NCI-H2081 (cell line): ENCODE measurements around the gene NECTIN2.

Experiments
- DNase-seq, 2 experiments: peaks; one replicate each; lab custom pipeline; 2025; lab: John Stamatoyannopoulos, UW

Gene NECTIN2

DNA sequence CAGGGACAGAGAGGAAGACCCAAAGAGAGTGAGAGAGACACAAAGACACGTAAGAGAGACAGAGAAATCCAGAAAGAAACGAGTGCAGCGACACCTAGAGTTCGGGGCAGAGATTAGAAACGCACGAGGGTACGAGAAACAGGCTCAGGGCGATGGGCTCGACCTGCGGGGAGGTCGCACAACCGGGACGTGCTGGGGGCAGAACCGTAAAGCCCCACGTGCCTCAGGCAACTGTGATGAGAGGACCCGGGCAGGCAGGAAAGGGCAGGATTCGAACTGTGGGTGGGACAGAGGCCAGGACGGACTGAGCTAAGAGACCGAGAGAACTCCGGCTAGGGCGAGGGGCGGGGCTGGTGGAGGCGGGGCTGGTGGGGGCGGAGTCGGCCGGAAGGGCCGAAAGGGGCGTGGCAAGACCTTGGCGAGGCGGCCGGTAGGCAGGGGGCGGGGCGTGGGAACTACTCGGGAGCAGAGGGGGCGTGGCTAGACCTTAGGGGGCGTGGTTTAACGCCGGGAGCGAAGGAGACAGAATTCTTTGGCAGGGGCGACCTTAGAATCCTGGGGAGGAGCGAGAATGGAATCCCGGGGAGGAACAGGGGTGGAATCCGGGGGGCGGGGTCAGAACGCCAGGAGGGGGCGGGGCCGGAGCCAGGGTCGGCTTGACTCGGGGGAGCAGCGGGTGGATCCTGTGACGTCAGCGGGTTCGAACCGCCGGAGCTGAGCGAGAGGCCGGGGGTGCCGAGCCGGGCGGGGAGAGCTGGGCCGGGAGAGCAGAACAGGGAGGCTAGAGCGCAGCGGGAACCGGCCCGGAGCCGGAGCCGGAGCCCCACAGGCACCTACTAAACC lies at the start of gene NECTIN2:
NECTIN2 (plus strand) TSS at position 686 of the 843 bp plus-strand sequence. CDS start 229 bp downstream, outside the sequence.
- peak; percentile 76 to 89 for DNase-seq

DNA sequence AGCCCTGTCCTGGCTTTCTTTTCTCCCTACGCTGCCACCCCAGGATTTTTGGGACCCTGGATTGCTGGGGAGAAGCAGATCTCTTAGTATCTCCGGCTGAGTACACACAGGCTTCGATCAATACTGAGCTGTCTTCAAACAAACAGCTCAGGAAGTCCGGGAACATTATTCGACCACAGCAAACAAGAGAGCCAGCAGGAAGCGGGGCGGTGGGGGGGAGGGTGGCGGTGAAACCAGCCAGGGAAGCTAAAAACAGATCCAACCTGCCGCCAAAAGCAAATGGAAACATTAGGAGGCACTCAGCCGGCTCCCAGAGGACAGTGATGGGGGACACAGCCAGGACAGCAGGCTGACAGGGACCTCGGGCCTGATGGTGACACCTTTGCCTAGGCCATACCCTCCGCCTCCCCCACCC lies 49.4 kb upstream of the NECTIN2 start:
- DNase-seq = peak; percentile 82 to 92

DNA sequence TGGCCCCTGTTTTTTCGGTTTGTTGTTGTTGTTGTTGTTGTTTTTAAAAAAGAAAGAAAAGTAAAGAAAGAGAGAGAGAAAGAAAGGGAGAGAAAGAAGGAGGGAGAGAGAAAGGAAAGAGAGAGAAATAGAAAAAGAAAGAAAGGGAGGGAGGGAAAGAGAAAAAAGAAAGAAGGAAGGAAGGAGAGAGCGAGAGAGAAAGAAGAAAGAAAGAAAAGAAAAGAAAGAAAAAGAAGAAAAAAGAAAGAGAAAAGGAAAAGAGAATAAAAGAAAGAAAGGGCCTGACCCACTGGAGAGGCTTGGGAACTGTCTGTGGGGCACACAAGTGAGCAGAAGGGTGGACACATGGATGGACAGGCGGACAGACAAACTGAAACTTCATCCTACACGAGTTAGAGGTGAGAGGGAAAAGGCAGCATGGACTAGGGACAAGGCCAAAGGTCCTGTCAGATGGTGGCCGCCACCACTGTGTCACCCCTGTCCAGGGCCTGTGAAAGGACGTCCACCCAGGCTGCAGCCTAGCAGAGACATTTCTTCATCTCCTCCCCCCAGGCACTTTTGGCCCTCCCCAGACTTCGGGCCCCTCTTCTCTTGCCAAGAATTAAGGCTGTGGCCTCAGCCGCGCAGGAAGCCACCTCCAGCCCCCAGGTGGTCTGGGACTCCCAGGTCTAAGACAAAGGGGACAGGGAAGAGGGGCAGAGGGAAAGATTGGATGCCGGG lies 46.3 kb upstream of the NECTIN2 start:
- no peak for DNase-seq

DNA sequence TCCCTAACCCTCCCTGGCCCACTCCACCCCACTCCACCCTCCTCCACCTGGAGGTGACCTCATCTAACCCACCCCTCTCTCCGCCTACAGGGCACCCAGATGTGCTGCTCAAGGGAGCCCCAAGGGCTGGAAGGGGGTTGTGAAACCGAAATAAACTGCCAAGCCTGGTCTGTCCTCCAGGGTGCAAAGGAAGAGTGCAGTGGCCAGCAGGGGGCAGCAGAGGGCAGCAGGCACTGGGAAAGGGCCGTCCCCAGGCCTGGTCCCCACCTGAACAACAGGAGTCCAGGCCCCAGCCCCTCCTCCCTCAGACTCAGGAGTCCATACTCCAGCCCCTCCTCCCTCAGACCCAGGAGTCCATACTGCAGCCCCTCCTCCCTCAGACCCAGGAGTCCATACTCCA lies 45.6 kb upstream of the NECTIN2 start:
- DNase-seq = peak; percentile 64 to 67

DNA sequence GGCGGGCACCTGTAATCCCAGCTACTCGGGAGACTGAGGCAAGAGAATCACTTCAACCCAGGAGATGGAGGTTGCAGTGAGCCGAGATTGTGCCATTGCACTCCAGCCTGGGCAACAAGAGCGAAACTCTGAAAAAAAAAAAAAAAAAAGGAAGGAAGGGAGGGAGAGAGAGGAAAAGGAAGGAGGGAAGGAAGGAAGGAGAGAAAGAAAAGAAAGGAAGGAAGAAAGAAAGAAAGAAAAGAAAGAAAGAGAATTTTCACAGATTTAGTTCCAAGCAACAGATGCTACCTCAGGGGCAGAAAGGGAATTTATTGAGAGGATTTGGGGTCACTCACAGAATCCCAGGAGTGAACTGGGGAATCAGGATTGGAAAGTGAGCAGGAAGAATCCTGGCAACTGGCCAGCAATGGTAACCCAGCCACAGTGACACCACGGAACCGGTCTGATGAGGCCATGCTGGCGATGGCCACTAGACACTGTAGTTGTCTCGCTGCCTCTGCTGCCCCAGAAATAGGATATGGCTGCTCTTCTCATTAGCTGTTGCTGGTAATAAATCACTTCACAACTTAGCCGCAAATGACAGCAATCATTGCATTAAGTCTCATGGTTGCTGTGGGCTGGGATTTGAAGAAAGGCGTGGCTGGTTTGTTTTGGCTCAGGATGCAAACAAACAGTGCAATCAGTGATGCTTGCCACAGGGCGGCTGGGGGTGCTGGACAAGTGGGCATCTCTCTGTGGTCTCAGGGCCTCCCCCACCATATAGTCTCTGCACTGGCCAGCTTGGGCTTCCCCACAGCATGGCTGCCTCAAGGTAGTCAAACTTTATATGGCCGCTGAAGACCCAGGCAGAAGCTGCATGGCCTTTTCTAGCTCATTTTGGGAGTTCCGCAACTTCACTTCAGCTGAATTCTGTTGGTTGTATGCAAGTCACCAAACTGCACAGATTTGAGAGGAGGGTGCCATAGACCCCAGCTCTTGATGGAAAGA lies 42.4 kb upstream of the NECTIN2 start:
- DNase-seq = peak in 1 of 2 experiments; percentile 10

DNA sequence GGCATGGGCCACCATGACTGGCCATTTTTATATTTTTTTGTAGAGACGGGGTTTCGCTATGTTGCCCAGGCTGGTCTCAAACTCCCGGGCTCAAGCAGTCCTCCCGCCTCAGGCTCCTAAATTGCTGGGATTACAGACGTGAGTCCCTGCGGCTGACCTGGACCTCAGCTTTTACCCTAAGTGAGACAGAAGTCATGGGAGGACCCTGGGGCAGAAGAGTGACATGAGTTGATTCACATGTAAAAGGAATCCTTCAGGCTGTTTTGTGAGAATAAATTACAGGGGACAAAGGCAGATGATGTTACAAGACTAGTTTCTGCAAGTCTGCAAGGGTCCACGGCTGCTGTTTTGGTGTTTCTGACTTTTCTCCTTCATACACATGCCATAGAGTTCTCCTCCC lies 39.8 kb upstream of the NECTIN2 start:
- DNase-seq = no peak

DNA sequence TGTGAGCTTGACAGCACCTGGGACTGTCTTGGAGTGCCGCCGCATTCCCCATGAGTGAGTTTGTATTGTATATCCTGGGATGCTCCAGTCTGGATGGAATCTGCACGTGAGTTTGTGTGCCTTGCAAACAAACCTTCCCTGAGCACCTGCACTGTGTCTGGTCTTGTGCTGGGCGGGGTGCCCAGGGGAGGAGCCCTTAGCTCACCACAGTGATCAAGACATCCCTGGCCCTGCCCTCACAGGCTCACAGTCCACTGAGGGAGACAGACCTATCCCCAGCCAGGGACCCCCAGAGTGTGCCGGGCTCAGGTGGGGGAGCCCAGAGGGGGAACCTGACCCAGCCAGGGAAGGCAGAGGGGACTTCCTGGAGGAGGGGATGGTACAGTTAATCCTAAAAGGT lies 38.9 kb upstream of the NECTIN2 start:
- peak; percentile 53 to 81 for DNase-seq

DNA sequence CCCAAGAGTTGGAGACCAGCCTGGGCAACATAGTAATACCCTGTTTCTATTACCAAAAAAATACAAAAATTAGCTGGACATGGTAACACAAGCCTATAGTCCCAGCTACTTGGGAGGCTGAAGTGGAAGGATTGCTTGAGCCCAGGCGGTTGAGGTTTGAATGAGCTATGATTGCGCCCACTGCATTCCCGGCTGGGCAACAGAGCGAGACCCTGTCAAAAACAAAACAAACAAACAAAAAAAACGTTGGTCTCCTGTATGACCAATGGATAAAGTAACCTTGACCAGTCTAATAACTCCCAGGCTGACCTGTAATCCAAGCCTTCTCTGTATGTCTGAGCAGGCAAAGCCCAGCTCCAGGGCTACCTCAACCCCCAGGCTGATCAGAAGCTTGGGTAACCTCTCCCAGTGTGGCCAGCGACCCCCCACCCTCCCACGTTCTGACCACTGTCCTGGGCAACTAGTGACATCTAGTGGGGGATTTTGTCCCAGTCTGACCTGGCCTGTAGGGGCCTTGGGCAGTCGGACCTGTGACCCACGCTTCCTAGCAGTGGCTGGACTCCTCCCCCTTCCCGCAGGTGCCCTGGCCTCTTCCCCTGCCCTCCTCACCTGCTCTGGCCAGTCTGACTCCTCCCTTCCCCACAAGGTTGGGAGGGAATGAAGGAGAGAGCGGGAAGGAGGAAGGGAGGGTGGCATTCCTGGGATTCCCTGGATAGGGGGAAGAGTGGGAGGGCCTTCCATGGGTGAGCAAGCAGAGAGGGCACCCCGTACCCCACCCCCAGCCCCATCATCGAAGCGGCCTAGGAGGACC lies 38.2 kb upstream of the NECTIN2 start:
- peak in 1 of 2 experiments; percentile 5 for DNase-seq

DNA sequence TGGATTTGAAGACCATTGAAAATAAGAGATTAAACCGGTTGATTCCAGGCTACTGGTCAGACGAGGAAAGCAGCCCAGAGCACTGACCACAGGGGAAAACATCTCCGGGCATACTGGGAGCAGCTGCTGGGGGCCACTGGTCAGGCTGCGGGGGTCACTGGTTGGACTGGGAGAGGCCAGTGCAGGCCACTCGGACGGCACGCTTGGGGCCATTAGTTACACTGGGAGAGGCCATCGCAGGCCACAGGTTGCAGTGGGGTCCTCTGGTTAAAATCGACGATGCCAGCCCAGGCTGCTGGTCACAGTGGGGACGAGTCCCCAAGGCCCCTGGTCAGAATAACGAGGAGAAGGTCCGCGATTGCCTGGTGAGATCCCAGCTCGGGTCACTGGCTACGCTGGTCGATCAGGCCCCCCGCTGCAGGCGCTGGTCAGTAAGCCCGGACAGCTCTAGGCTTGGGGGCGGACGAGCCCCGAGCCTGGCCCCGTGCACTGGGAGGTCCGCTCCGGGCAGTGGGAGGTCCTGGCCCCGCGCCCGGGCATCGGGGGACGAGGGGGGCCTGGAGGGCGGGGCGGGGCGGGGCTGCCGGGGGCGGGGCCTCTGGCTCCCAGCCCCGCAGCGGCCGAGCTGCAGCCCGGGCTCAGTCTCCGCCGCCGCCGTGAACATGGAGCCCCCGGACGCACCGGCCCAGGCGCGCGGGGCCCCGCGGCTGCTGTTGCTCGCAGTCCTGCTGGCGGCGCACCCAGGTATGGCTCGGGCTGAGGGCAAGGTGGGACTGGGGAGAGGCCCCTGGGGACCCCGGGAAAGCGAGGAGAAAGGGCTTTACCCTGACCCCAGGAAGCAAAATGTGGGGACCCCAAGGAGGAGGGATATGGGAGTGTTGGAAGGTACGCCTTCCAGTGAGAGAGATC lies 37.4 kb upstream of the NECTIN2 start, which contains the start of gene BCAM:
BCAM (plus strand) TSS at position 641 of the 909 bp plus-strand sequence; CDS start at position 663, 22 bp downstream.
- DNase-seq = peak; percentile 34 to 52

DNA sequence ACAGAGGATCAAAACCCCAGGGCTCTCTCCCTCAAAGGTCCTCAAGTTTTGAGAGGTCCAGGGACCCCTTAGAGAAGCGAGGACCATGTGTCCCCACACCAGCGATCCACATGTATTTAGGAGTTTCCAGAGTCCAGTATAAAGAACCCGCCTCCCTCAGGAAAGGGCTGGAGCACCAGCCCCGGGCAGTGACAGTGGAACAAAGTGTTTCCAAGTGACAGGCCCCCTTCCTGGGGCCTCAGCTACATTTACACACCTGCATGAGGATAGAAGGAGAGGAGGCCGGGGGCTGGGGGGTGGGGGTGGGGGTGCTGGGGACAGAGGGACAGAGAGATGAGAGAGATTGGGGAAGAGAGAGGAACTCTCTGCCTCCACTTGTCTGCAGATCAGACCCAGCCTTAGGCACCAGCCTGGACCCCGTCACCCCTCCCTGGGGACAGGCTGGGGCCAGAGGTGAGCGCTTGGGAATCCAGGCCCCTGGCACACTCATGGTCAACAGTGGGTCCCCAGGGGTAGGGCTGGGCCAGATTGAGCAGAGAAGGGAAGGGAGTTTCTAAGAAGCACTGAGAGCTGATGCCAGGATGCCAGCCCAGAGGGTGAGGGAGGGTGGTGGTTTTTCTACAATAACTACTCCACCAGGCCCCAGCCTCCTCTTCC lies 36.4 kb upstream of the NECTIN2 start:
- DNase-seq = peak in 1 of 2 experiments; percentile 21

DNA sequence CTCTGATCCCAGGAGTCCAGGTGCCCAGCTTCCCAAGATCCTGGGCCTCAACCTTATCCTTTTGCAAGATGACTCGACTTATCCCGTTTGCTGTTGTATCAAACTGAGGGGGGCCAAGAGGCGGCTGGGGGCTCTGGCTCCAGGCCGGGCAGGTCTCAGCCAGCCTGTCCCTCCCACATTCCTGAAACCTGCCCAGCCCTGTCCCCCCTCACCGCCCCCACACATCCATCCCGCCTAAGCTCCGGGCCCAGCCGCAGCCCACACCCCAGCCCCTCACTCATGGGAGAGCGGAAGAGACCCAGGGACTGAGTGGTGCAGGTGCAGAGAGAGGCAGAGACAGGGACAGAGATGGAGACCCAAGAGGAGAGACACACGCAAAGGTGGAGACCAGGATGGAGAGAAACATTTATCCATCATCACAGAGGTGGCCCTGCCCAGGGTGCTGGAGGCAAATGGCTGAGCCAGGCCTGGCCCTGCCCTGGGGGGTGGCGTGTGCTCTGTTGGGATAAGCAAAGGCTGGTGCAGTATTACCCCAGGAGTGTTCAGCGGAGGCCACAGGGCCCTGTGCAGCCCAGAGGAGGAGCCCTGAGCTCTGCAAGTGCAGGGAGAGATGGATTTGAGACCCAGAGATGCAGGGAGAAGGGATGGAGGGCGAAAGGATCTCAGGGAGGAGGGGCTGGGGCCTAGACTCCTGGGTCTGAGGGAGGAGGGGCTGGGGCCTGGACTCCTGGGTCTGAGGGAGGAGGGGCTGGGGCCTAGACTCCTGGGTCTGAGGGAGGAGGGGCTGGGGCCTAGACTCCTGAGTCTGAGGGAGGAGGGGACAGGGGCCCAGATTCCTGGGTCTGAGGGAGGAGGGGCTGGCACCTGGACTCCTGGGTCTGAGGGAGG lies 35.6 kb upstream of the NECTIN2 start:
- DNase-seq = no peak

DNA sequence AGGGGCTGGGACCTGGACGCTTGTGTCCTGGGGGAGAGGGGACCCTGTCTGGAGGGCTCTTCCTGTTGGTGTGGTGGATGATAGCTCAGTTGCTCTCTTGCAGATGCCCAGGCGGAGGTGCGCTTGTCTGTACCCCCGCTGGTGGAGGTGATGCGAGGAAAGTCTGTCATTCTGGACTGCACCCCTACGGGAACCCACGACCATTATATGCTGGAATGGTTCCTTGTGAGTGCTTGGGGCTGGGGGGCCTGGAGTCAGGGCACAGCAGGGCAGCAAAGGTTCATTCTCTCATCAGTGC lies 35.0 kb upstream of the NECTIN2 start:
- DNase-seq = no peak

DNA sequence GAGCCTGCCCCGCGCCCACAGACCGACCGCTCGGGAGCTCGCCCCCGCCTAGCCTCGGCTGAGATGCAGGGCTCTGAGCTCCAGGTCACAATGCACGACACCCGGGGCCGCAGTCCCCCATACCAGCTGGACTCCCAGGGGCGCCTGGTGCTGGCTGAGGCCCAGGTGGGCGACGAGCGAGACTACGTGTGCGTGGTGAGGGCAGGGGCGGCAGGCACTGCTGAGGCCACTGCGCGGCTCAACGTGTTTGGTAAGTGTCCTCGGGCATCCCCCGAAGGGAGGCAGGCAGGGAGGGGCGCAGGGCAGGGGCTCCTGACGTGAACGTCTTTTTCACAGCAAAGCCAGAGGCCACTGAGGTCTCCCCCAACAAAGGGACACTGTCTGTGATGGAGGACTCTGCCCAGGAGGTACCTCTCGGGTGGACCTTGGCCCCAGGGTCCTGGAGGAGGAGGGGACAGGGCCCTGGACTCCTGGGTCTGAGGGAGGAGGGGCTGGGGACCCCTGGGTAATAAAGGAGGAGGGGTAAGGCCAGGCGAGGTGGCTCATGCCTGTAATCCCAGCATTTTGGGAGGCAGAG lies 33.9 kb upstream of the NECTIN2 start:
- DNase-seq = no peak

DNA sequence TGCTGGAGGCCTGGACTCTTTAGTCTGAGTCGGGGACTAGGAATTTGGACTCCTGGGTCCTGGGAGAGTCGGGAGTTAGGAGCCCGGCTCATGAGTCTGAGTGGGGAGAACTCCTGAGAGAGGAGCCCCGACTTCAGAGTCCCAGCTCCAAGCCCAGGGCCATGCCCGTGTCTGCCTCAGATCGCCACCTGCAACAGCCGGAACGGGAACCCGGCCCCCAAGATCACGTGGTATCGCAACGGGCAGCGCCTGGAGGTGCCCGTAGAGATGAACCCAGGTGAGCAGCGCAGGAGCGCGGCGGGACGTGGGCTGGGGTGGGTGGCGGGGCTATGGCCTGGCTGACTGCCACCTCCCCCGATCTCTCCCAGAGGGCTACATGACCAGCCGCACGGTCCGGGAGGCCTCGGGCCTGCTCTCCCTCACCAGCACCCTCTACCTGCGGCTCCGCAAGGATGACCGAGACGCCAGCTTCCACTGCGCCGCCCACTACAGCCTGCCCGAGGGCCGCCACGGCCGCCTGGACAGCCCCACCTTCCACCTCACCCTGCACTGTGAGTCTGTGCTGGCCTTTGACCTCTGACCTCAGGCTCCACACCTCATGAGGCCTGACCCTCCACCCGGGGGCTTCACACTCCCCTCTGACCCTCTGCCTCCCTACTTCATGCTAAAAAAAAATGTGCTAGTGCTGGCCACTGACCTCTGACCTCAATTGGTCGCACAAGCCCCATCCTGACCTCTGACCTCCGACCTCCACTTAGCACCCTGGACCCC lies 32.8 kb upstream of the NECTIN2 start:
- no peak for DNase-seq

DNA sequence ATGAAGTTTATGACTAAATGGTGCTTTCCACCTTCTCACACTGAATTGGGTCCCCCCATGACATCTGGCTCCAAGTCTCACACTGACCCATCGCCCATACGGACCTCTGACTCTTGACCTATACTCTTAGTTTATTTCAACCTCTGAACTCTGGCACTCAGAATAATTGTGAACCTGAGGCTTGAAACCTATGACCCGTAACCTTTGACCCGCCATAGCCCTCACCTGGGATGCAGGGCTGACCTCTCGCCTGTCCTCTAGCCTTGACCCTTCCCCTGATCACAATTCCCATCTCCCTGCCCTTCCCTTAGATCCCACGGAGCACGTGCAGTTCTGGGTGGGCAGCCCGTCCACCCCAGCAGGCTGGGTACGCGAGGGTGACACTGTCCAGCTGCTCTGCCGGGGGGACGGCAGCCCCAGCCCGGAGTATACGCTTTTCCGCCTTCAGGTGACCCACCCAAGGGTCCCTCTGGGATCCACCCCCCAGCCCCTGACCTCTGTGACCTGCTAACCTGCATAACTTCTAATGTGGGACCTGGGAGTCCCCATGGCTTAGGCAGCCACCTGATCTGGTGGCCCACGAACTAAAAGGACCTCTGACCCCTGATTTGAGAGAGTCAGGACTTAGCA lies 32.1 kb upstream of the NECTIN2 start:
- no peak for DNase-seq

DNA sequence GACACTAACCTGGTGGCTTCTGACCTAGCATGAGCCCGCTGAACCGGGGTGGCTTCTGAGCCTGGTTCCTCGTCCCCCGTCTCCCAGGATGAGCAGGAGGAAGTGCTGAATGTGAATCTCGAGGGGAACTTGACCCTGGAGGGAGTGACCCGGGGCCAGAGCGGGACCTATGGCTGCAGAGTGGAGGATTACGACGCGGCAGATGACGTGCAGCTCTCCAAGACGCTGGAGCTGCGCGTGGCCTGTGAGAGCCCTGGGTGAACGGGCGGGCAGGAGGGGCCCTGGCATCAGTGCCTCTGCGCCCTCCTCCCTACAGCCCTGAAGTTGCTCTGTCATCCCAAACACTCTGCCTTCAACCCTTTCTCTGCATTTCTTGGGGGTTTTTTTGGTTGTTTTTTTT lies 31.6 kb upstream of the NECTIN2 start:
- DNase-seq = no peak

DNA sequence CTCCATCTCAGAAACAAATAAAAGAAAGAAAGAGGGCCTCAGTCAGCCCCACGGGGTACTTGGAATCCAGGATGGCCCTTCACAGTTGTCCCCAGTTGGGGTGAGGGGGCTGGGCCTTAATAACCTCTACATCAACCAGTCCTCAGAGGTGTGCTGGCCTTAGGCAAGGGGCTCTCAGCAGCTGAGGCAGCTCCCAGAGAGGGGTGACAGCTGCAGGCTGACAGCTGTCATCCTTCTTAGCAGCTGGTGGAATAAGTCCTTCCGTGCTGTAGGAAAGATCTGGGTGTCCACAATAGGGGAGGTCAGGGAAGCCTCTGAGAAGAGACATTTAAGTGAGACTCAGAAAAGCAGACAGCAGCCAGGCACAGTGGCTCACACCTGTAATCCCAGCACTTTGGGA lies 29.8 kb upstream of the NECTIN2 start:
- no peak for DNase-seq
